ACC112 (cell line): ENCODE data around the gene TMCO6.
A peak's percentile ranks its signal among the peaks of the same experiment; 100 is the strongest.
"Not testable (repeated sequence)": the region's sequence is repeated elsewhere in the genome, so short reads cannot be mapped to it uniquely, and the experiment has no call there.

Experiments
- H2AFZ ChIP-seq: fragments of 200-600 bp; sonication (generic); one replicate; pipeline ENCODE4 v1.6.0; 2017; ENCODE audit warnings: antibody characterized with exemption, low read length; ENCODE audit not compliant: unreplicated experiment
- H3K27ac ChIP-seq: fragments of 200-600 bp; sonication (generic); 2 replicates; pipeline ENCODE4 v1.5.1; 2014; ENCODE audit warnings: low read depth, mild to moderate bottlenecking, antibody characterized with exemption, low read length, moderate library complexity
- H3K27me3 ChIP-seq: fragments of 200-600 bp; sonication (generic); 2 replicates; pipeline ENCODE4 v1.6.1; 2014; ENCODE audit warnings: mild to moderate bottlenecking, antibody characterized with exemption, low read length, moderate library complexity, mixed read lengths; ENCODE audit not compliant: insufficient read depth
- H3K36me3 ChIP-seq: fragments of 200-600 bp; sonication (generic); 2 replicates; pipeline ENCODE4 v1.6.1; 2016; ENCODE audit warnings: mild to moderate bottlenecking, antibody characterized with exemption, low read length, moderate library complexity, mixed read lengths; ENCODE audit not compliant: insufficient read depth
- H3K4me1 ChIP-seq: fragments of 200-600 bp; sonication (generic); one replicate; pipeline ENCODE4 v1.6.1; 2016; ENCODE audit warnings: low read length, mixed read lengths; ENCODE audit not compliant: insufficient read depth, unreplicated experiment, control insufficient read depth
- H3K4me3 ChIP-seq: fragments of 200-600 bp; sonication (generic); 2 replicates; pipeline ENCODE4 v1.5.1; 2014; ENCODE audit warnings: mild to moderate bottlenecking, low read depth, low read length
- H3K79me2 ChIP-seq: fragments of 200-600 bp; sonication (generic); one replicate; pipeline ENCODE4 v1.6.0; 2016; ENCODE audit warnings: low read length; ENCODE audit not compliant: control insufficient read depth, unreplicated experiment, insufficient read depth

Gene TMCO6

GRCh38 chr5:140638898-140639147 lies 428 bp upstream of the TMCO6 start:
- Histone ChIP-seq H3K79me2 (peaks cover 12% of the 10 kb centered on the region), H2AFZ (peak overlapping the region; percentile 92), H3K4me3 (peak overlapping the region; percentile 58), H3K27ac (peak overlapping the region; percentile 82)
- H3K27me3 ChIP-seq, H3K4me1 ChIP-seq, H3K36me3 ChIP-seq: not testable (repeated sequence)

DNA sequence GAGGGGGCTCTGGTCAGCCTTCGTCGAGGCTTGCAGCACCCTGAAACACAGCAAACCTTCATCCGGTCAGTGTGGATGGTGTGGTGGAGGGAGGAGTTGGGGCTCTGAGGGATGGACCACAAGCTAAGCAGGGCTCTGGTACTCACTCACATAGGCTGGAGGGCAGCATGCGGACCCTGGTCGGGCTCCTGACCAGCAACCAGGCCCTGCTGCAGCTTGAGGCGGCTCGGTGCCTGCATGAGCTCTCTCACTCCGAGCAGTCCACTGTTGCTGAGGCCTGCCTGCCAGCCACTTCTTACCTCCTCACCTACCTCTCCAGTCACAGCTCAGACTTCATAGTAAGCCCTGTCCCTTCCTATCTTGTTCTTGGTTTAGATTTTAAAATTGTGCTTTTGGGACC lies 2.5 kb downstream of the TMCO6 start:
- H3K4me1 ChIP-seq = peaks cover 12% of the 10 kb centered on the region
- H2AFZ ChIP-seq = no peak overlapping the region
- no peaks in the 10 kb centered on the region for H3K27me3 ChIP-seq
- H3K79me2 ChIP-seq = peaks cover 19% of the 10 kb centered on the region
- no peak overlapping the region for H3K4me3 ChIP-seq
- peaks cover 11% of the 10 kb centered on the region; the same call in 1 of the 2 replicates for H3K36me3 ChIP-seq
- no peak overlapping the region for H3K27ac ChIP-seq

GRCh38 chr5:140642718-140643117 lies 3.5 kb downstream of the TMCO6 start:
- Histone ChIP-seq H3K36me3 (peaks cover 11% of the 10 kb centered on the region; the same call in 1 of the 2 replicates), H3K4me1 (peaks cover 12% of the 10 kb centered on the region), H3K4me3 (no peak overlapping the region), H3K79me2 (peaks cover 25% of the 10 kb centered on the region), H2AFZ (no peak overlapping the region), H3K27me3 (no peaks in the 10 kb centered on the region), H3K27ac (no peak overlapping the region)

- Histone ChIP-seq H2AFZ (peak overlapping the region; percentile 80), H3K36me3 (peaks cover 32% of the 10 kb centered on the region), H3K4me1 (peaks cover 6% of the 10 kb centered on the region), H3K4me3 (peak overlapping the region; percentile 83), H3K27me3 (no peaks in the 10 kb centered on the region), H3K79me2 (peaks cover 28% of the 10 kb centered on the region), H3K27ac (peak overlapping the region; percentile 64; the same call in 1 of the 2 replicates)
Measured at GRCh38 chr5:140647042-140647419, 7.8 kb downstream of the TMCO6 start.

- Histone ChIP-seq H3K27me3 (no peaks in the 10 kb centered on the region), H3K79me2 (no peaks in the 10 kb centered on the region), H3K36me3 (peaks cover 48% of the 10 kb centered on the region), H3K4me3 (no peak overlapping the region), H3K27ac (no peak overlapping the region), H2AFZ (no peak overlapping the region), H3K4me1 (peaks cover 1% of the 10 kb centered on the region)
Measured at GRCh38 chr5:140658870-140659269, 19.6 kb downstream of the TMCO6 start.

- not testable (repeated sequence) for H3K27ac ChIP-seq, H3K4me1 ChIP-seq, H3K27me3 ChIP-seq, H3K4me3 ChIP-seq, H2AFZ ChIP-seq, H3K79me2 ChIP-seq
- H3K36me3 ChIP-seq = peaks cover 37% of the 10 kb centered on the region
Measured at GRCh38 chr5:140660371-140660770, 21.1 kb downstream of the TMCO6 start.

DNA sequence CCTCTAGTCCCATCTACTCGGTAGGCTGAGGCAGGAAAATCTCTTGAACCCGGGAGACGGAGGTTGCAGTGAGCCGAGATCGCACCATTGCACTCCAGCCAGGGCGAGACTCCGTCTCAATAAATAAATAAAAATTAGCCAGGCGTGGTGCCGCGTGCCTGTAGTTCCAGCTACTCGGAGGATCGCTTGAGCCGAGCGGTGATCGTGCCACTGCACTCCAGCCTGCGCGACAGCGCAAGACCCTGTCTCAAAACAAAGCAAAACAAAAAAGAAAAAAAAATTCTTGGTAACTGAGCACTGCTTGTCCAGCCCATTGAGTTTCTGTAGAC lies 24.7 kb downstream of the TMCO6 start:
- H3K27me3 ChIP-seq = no peaks in the 10 kb centered on the region
- peaks cover 35% of the 10 kb centered on the region for H3K36me3 ChIP-seq
- peak overlapping the region; percentile 85 for H3K27ac ChIP-seq
- H3K4me3 ChIP-seq = peak overlapping the region; percentile 92
- H2AFZ ChIP-seq = peak overlapping the region; percentile 96
- peaks cover 14% of the 10 kb centered on the region for H3K4me1 ChIP-seq
- H3K79me2 ChIP-seq = peaks cover 37% of the 10 kb centered on the region

GRCh38 chr5:140664359-140665119 lies 25.3 kb downstream of the TMCO6 start, which contains the start of gene WDR55:
Gene WDR55, plus strand, starts transcription at chr5:140664904. Its CDS starts 9 bp downstream, at chr5:140664913.
- Histone ChIP-seq H3K27ac (peak within 1 kb of the TSS; percentile 85), H3K4me3 (peak within 1 kb of the TSS; percentile 92), H2AFZ (peak within 1 kb of the TSS; percentile 96), H3K4me1 (peaks cover 14% of the 10 kb centered on the region), H3K79me2 (peaks cover 37% of the 10 kb centered on the region), H3K36me3 (peaks cover 30% of the 10 kb centered on the region), H3K27me3 (no peaks in the 10 kb centered on the region)

GRCh38 chr5:140671035-140671434 lies 31.8 kb downstream of the TMCO6 start:
- H3K27me3 ChIP-seq, H3K27ac ChIP-seq, H2AFZ ChIP-seq, H3K4me3 ChIP-seq, H3K4me1 ChIP-seq: not testable (repeated sequence)
- peaks cover 22% of the 10 kb centered on the region; the same call in 1 of the 2 replicates for H3K36me3 ChIP-seq
- H3K79me2 ChIP-seq = peaks cover 24% of the 10 kb centered on the region

DNA sequence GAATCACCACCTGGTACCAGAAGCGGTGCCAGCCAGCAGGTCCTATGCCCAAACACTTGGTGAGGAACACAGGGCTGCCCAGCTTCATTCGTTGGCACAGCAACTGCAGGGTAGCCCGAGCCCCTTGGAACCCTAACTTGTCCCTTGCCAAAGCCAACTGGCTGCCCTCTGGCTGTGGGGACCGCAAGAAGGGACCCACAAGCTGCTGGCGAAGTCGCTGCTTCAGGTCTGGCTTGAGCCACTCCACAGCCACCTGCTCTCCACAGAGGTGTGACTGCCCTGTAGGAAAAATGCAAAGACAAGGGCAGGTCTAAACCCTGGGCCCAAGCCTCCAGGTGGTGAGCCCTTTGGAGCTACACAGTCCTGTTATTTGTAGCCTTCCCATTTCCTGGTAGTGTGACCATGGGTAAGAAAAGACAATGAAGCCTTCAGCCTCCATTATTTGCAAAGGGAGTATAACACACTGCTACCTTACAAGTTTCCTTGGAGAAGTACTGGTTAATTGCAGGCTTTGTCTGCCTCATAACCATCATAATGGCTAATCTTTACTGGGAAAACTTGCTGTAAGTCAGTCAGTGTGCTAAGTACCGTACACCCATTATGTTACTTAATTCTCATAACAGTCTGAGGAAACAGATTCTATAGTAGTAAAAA lies 32.3 kb downstream of the TMCO6 start:
- H3K4me3 ChIP-seq = no peak overlapping the region
- peaks cover 18% of the 10 kb centered on the region for H3K79me2 ChIP-seq
- no peak overlapping the region for H2AFZ ChIP-seq
- H3K4me1 ChIP-seq = peaks cover 2% of the 10 kb centered on the region
- no peaks in the 10 kb centered on the region for H3K27me3 ChIP-seq
- H3K27ac ChIP-seq = no peak overlapping the region
- H3K36me3 ChIP-seq = peaks cover 22% of the 10 kb centered on the region; the same call in 1 of the 2 replicates
